ENCODE measurements around the gene TDRD3.

- no peak for TF ChIP-seq CTCF (IDR thresholded peaks at IDR 0.05)
- no peak for TF ChIP-seq POLR2A (IDR thresholded peaks at IDR 0.05)
Measured at GRCh38 chr13:60412909-60413616, 16.0 kb downstream of the TDRD3 start.

All from heart left ventricle (tissue), 13 donors.